HG03103 (cell line): ENCODE measurements around the gene SHISA5.
A peak's percentile ranks its signal among the peaks of the same experiment; 100 is the strongest.
"Not testable (repeated sequence)": the region's sequence is repeated elsewhere in the genome, so short reads cannot be mapped to it uniquely, and the experiment has no call there.

Experiments
- ATAC-seq: cut with Tn5 transposase; IDR thresholded peaks from one replicate; pipeline ENCODE4 v1.9.1; 2021; ENCODE audit warnings: low read depth; ENCODE audit not compliant: unreplicated experiment

SHISA5 gene, protein sequence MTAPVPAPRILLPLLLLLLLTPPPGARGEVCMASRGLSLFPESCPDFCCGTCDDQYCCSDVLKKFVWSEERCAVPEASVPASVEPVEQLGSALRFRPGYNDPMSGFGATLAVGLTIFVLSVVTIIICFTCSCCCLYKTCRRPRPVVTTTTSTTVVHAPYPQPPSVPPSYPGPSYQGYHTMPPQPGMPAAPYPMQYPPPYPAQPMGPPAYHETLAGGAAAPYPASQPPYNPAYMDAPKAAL

DNA sequence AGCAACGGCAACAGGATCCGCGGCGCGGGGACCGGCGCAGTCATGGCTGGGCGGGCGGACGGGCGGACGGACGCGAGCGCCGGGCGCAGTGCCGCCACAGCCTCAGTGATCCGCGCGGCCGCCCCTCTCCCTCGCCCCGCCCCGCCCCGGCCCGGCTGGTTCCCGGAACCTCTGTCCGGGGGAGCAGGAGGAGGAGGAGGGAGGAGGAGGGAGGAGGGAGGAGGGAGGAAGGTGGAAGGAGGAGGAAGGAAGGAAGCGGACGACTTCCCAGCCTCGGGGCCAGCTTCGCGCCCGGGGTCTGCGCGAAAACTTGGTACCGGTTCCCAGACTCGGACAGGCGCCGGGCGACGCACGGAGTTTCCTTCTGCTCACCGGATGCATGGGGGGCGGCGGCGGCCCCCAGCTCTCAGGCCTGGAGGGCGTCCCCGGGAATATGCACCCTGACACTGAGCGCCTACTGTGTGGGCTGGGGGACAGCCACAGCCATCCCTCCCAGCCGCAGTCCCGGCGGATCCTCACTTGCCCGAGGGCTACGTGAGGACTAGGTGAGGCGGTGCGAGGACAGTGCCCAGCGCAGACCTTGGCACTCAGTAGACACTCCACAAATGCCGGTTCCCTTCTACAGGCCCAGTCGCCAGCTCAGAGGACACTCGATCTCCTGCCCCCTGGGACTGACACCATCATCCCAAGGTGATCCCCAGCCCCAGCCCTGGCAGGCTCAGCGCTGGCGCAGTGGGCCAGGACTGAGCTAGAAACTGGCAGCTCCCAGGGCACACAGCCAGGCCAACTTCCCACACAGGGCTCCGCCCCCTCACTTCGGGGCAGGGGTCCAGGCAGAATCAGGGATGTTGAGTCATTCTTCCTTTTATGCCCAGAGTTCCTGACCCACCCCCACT is at the start of gene SHISA5:
Gene SHISA5 (minus strand): TSS at position 124 of the 896 bp plus-strand sequence. CDS start 80 bp downstream, at position 44.
- ATAC-seq = no peak

DNA sequence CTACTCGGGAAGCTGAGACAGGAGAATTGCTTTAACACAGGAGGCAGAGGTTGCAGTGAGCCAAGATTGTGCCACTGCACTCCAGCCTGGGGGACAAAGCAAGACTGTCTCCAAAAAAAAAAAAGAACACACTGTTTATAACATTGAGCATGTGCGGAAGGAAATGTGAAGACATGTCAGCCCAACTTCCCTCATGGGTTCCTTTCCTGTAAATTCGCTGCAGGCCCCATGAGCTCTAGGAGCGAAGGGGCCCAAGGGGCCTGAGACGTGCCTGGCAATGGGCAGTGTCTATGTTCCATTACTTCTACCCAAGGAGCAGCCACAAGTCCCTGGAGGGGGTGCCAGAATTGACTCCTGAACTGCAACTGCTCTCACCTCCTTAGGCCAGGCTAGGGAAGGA is 49.4 kb upstream of the SHISA5 start:
- no peak for ATAC-seq

DNA sequence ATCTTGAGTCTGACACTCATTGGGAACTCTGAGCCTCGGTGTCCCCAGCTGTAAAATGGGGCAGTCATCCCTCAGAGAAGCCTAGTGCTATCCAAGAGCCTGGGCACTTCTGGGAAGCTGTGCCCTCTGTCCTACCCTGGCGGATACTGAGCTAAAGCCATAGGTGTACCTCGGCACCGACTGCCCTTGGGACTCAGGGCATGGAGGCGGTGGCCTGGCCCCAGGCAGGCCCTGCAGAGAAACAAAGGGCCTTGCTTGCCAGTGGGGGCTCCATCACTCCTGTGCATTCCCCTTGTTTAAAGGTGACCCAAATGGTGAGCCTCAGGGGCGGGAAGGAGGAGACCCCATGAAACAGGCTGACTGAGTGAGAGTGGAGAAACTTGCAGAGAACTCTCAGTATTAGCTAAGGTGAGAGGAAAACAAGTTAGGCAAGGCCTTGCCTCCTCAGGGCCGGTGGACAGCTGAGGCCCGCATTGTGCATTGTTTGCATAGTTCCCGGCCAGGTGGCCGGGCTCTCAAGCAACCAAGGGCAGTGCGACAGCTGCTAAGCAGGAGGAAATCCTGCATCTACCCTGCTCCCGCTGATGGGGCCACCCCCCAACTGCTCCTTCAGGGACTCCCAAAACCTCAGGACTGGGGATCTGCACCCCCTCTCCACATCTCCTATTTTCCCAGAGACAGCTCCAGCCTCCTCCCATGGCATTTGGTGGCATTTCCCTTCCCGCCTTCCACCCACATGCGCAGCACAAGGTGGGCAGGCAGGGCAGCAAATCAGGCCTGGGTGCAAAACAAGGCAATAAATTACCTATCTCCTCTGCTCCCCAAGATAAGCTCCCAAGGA is 48.4 kb upstream of the SHISA5 start:
- no peak for ATAC-seq

DNA sequence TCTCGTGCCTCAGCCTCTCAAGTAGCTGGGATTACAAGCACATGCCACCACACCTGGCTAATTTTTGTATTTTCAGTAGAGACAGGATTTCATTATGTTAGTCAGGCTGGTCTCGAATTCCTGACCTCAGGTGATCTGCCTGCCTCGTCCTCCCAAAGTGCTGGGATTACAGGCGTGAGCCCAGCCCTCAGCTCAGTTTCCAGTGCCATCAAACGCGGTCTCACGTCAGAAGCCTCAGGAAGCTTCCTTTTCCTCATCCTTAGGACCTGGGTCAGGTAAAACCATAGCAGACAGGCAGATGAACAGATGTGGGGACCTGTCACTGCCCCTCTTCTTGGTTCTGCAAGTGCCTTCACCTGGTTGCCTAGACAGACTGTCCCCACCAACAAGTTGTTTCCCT is 47.7 kb upstream of the SHISA5 start:
- ATAC-seq = not testable (repeated sequence)

DNA sequence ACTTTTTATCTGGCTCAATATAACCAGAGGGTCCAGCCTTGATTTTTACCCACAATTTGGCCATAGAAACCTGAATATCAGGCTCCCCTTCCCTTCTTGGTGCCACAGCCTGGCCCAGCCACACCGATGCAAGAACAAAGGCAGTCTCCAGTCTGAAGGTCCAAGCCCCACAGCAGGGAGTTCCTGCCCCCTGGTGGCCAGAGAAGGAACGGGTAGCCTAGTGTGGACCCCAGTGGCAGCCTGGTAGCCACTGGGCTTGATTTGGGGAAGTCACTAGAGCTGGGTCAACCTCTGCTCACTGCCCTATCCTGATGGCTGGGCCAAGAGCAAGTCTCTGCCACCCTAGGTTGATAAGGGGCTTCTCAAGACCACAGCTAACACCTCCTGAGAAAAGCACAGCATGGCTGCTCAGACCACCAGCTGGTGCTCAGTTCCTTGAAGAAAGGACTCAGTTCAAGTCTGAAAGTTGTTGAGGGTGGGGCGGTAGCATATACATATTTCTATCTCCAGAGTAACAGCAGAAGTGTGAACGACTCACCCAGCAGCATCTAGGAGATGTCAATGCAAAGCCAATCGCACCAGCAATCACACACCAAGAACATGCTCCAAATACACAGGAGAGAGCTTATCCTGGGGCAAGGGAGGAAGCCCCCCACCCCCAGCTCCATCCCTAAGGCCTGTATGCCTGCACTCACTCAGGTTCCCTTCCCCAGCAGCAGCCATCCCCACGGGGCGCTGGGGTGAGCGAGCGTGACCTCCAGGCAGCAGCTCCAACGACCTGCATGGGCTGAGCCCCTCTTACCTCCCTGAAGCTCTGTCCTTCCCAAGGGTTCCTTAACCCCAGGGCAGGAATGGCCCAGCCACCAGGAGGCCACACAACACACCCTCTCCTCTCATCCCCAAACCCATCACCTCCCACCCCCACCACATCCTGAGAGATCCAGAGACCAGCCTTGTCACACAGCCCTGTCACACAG is 45.0 kb upstream of the SHISA5 start:
- peak; percentile 60 for ATAC-seq

DNA sequence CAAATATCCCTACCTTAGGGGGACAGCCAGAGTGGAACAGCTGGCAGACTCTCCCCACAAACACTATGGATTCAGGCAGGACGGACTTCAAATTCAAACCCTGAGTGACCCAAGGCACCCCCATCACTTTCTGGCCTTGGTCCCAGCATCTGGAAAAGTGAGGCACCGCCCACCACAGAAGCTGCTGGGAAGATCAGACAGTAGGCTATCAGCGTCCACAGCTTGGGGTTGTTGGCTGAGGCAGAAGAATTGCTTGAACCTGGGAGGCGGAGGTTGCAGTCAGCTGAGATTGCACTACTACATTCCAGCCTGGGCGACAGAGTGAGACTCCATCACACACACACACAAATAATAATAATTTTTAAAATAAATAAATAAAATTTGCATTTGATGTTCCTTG is 44.2 kb upstream of the SHISA5 start:
- no peak for ATAC-seq

DNA sequence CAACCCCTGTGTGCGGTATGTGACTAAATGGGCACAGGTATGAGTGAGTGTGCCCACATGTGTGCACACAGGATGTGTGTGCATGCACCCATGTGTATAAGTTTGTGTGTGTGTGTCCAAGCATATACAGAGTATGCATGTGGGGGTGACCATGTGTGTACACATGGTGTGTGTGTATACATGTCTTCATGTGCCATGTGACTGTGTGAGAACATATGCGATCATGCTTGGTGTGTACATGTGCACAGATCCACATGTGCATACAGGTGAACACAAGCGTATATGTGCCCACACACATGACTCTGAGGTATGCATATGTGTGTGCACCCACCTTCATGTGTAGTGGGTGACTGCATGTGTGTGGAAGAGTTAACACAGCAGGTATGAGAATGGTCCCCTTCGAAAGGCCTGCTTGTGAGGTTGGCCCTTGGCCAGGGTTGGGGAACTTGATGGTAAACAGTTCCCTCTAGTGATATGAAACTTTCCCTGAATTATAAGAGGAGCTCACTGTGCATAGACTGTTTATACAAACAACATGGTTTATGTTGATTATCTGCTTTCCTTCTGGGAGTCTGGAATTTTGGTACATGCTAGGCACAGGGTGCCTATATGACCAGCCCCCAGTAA is 42.3 kb upstream of the SHISA5 start:
- no peak for ATAC-seq

DNA sequence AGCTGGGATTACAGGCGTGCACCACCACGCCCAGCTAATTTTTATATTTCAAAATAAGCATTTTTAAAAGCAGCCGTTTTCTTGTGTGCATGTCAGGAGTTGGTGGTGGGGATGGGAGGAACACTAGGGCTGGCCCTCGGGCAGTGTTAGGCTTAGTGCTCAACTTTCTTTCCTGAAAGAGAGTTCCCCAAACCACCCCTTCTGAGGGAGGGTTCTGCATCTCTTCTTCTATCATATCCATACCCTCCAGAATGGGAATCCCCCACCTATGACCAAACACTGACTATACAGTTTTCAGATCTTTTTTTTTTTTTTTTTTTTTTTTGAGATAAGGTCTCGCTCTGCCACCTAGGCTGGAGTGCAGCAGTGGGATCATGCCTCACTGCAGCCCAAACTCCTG is 40.2 kb upstream of the SHISA5 start:
- ATAC-seq = no peak

DNA sequence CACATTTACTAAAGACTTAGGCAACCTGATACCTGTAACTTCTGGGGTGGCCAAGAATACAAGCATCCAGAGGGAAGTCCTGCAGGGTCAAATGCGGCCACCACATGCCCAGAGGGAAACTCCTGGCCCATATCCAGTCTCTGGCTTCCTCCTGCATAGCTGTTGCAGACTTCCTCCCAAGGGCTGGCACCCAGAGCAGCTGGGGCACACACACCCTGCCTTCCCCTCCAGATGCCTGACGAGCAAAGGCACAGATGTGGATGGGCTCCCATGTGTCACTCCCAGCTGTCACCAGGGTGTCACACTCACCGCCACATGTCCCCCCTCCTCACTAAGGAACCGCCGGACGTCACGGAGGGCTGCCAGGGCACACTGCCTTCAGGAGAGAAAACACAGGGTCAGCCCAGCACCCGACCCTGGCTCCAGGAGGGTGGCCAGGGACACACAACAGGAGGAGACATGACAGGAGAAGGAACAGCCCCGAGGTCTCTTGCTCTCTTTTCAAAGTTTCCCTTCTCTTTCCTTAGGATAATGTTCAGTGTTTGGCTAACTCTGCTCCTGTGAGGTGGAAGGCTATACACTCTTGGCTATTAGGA is 39.4 kb upstream of the SHISA5 start:
- no peak for ATAC-seq

DNA sequence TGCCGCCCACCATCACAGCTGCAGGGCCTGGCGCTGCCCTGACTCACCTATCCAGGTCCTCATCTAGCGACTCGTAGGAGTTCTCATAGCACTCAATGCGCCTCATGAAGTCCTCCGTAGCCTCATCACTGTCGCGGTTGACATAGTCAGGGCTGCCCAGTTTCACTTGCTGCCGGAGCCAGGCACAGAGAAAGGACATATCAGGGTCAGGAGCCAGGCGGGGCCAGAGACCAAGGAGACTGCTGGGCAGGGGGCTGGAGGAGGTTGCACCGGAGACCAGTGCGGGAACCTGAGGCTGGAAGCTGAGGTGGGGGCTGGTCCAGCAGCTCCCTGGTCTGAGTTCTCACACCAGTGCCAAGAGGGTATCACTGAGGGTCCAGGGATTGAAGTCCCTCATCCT is 34.5 kb upstream of the SHISA5 start:
- ATAC-seq = no peak

DNA sequence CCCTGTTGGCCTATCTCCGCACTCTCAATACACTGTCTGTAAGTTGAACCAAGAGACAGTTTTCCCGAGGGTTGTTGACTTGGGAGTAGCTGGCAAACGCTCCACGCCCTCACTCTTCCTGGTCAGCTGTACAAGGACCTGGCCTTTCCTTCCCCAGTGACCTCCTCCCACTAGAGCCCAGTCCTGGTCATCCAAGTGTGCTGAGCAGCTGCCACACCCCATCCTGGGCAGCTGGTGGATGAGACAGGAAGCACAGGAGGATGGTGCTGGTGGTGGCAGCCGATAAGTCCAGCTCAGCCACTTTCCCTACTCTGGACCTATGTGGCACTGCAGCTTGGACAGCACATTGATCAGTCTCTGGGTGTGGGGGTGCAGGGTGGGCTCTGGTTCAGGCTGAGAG is 32.8 kb upstream of the SHISA5 start:
- ATAC-seq = no peak

DNA sequence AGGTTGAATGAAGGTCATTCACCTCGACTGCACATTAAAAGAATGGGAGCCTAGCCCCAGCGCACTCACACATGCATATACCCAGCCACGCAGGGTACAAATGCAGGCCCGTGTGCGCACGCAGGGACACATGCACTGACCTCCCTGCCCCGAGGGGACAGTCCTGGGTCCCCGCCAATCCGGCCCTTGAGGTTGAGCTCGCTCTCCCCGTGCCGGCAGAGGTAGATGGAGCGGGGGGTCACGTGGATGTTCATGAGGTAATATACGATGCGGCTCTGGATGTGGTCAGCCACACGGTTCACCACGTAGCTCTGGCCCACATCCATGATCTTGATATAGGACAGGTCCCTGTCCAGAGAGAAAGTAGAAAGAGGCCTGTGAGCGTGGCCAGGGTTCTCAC is 32.1 kb upstream of the SHISA5 start:
- no peak for ATAC-seq

DNA sequence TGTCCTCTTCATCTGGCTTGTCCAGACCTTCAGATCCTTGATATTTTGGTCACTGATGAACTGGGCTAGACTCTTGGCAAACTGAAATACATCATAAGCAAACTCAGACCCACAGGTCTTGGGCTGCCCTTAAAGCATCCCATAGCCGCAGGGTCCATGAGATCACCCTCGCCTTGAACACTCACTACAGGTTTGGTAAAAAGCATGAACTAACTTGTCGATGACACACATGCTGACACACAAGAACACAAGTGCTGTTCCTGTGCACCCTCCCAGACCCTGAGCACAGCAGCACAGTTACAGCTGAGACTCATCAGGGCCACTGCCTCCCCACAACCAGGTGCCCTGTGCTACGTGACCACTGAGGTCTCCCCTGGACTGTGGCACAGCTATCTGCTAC is 31.6 kb upstream of the SHISA5 start:
- ATAC-seq = no peak

DNA sequence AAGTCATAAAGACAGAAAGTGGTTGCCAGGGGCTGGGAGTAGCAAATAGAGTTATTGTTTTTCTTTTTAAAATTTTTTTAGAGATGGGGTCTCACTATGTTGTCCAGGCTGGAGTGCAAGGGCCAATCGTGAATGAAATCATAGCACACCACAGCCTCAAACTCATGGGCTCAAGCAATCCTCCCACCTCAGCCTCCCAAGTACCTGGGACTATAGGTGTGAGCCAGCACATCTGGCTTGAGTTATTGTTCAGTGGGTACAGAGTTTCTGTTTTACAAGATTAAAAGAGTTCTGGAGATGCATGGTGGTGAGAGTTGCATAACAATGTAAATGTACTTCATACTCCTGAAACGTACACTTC is 29.0 kb upstream of the SHISA5 start:
- ATAC-seq = no peak

DNA sequence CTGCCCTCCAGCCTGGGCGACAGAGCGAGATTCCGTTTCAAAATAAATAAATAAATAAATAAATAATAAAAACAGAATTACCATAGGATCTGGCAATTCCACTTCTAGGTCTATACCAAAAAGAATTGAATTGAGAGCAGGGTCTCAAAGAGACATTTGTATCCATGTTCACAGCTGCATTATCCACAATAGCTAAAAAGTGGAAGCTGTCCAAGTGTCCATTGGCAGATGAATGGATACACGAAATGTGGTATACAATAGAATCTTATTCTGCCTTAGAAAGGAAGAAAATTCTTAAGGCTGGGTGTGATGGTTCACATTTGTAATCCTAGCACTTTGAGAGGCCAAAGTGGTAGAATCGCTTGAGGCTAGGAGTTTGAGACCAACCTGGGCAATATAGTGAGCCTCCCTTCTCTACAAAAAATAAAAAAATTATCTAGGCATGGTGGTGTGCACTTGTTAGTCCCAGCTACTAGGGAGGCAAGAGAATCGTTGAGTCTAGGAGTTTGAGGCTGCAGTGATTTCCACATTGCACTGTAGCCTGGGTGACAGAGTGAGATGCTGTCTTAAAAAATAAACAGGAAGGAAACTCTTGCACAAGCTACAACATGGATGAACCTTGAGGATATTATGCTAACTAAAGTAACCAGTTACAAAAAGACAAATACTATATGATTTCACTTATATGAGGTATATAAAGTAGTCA is 28.4 kb upstream of the SHISA5 start:
- no peak for ATAC-seq

DNA sequence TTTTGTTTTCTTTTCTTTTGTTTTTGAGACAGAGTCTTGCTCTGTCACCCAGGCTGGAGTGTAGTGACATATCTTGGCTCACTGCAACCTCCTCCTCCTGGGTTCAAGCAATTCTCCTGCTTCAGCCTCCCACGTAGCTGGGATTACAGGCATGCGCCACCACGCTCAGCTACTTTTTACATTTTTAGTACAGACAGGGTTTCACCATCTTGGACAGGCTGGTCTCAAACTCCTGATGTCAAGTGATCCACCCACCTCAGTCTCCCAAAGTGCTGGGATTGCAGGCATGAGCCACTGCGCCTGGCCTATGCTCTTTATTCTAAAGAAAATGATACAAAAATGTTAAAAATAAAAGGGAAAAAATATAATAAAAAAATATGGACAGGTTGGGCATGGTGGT is 26.7 kb upstream of the SHISA5 start:
- ATAC-seq = not testable (repeated sequence)

DNA sequence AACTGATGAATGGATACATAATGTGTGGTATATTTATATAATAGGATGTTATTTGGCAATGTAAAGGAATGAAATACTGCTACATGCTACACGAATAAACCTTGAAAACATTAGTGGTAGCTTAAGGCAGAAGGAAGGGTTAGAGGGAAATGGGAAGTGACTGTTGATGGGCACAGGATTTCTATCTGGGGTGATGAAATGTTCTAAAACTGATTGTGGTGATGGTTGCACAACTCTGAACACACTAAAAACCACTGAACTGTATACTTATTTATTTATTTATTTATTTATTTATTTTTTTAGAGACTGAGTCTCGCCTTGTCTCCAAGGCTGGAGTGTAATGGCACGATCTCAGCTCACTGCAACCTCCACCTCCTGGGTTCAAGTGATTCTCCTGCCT is 24.8 kb upstream of the SHISA5 start:
- no peak for ATAC-seq

DNA sequence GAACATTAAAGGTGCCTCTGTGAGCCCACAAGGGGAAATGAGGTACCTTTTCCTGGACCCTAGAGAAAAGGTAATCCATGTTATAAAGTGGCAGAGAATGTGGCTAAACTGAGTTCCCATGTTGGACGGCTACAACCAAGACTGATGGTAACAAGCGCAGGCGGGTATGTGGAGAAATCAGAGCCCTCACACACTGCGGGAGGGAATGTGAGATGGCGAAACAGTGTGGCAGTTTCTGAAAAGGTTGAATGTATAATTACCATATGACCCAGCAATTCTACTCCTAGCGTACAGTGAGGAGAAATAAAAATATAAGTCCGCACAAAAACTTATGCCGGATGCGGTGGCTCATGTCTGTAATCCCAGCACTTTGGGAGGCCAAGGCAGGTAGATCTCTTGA is 24.1 kb upstream of the SHISA5 start:
- ATAC-seq = no peak

DNA sequence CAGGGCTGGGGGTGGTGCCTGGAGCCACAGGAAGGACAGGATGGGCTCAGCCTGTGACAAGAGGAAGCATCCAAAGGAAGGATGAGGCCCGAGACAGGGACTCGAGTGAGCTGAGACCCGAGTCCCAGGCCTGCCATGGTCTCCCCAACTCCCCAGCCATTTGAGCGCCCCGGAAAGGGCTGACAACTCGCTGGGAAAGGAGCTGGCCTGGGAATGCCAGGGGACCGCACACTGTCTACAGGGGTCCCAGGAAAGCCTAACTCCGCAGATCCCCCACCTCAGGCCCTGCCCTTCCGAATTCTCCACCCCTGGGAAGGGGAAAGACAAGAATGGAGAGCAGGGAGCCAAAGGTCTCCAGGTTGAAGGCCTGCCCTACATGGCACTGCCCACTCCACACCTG is 21.0 kb upstream of the SHISA5 start:
- ATAC-seq = no peak
